GF-D8 (cell line): ENCODE measurements around the gene PLCD1.
A peak's percentile ranks its signal among the peaks of the same experiment; 100 is the strongest.
"Not testable (repeated sequence)": the region's sequence is repeated elsewhere in the genome, so short reads cannot be mapped to it uniquely, and the experiment has no call there.

ENCODE experiments used
- DNase-seq: peaks from one replicate; lab custom pipeline; 2025; lab: John Stamatoyannopoulos, UW

PLCD1 gene

GRCh38 chr3:37986479-37987314 is 42.7 kb downstream of the PLCD1 start:
- no peak for DNase-seq

GRCh38 chr3:37985637-37986320 is 43.7 kb downstream of the PLCD1 start:
- DNase-seq: no peak

- DNase-seq: no peak
Measured at GRCh38 chr3:37984596-37984995, 44.8 kb downstream of the PLCD1 start.

GRCh38 chr3:37984051-37984450 is 45.4 kb downstream of the PLCD1 start:
- DNase-seq: no peak

GRCh38 chr3:37982331-37982730 is 47.1 kb downstream of the PLCD1 start:
- DNase-seq: no peak

- no peak for DNase-seq
Measured at GRCh38 chr3:37981348-37981664, 48.1 kb downstream of the PLCD1 start.

- no peak for DNase-seq
Measured at GRCh38 chr3:37980462-37981347, 48.7 kb downstream of the PLCD1 start.

GRCh38 chr3:37979541-37980461 is 49.6 kb downstream of the PLCD1 start:
- peak; percentile 67 for DNase-seq

- peak; percentile 24 for DNase-seq
Measured at GRCh38 chr3:37974121-37975083, 55.0 kb downstream of the PLCD1 start.

- no peak for DNase-seq
Measured at GRCh38 chr3:37973246-37974054, 56.0 kb downstream of the PLCD1 start.

GRCh38 chr3:37972056-37972455 is 57.4 kb downstream of the PLCD1 start:
- not testable (repeated sequence) for DNase-seq

GRCh38 chr3:37971467-37971866 is 58.0 kb downstream of the PLCD1 start:
- DNase-seq: no peak

GRCh38 chr3:37970802-37971201 is 58.6 kb downstream of the PLCD1 start:
- no peak for DNase-seq

GRCh38 chr3:37969596-37970100 is 59.8 kb downstream of the PLCD1 start:
- no peak for DNase-seq

GRCh38 chr3:37968813-37969595 is 60.4 kb downstream of the PLCD1 start:
- DNase-seq: no peak

GRCh38 chr3:37968199-37968598 is 61.2 kb downstream of the PLCD1 start:
- DNase-seq: no peak

- no peak for DNase-seq
Measured at GRCh38 chr3:37967260-37967881, 62.1 kb downstream of the PLCD1 start.

- no peak for DNase-seq
Measured at GRCh38 chr3:37964716-37965115, 64.7 kb downstream of the PLCD1 start.
